Endothelial cell (in vitro differentiated cells): Measurements from ENCODE around the gene CBLL1. TPM values are rescaled to one million over a fixed set of nuclear protein-coding genes. Genes with fewer than 3 reads are reported as not detected.

ENCODE experiments used
- DNase-seq: peaks from one replicate; pipeline ENCODE4 v3.0.0; 2021; ENCODE audit warnings: low spot score
- H3K27ac Mint-ChIP-seq: one replicate; pipeline ENCODE4 v1.8.0; 2021; ENCODE audit warnings: mixed read lengths, inconsistent platforms; ENCODE audit not compliant: unreplicated experiment
- H3K27me3 Mint-ChIP-seq: one replicate; pipeline ENCODE4 v1.8.0; 2021; ENCODE audit warnings: mild to moderate bottlenecking, moderate library complexity, mixed read lengths, inconsistent platforms; ENCODE audit not compliant: unreplicated experiment
- H3K36me3 Mint-ChIP-seq: one replicate; pipeline ENCODE4 v1.8.0; 2021; ENCODE audit warnings: mild to moderate bottlenecking, low read depth, mixed read lengths, inconsistent platforms; ENCODE audit not compliant: unreplicated experiment
- H3K4me1 Mint-ChIP-seq: one replicate; pipeline ENCODE4 v1.8.0; 2021; ENCODE audit warnings: mild to moderate bottlenecking, mixed read lengths, inconsistent platforms; ENCODE audit not compliant: unreplicated experiment
- H3K4me3 Mint-ChIP-seq: one replicate; pipeline ENCODE4 v1.8.0; 2021; ENCODE audit warnings: mild to moderate bottlenecking, mixed read lengths, inconsistent platforms; ENCODE audit not compliant: unreplicated experiment
- H3K9me3 Mint-ChIP-seq: one replicate; pipeline ENCODE4 v1.8.0; 2021; ENCODE audit warnings: mixed read lengths, inconsistent platforms; ENCODE audit not compliant: unreplicated experiment
- CTCF ChIP-seq: fragments of 200-600 bp; sonication (generic); IDR thresholded peaks from one replicate; pipeline ENCODE4 v1.5.0; 2021; ENCODE audit warnings: antibody characterized with exemption; ENCODE audit not compliant: unreplicated experiment
- total RNA-seq: library from RNA; stranded (reverse); fragmentation: NEBNext Ultra II Directional; extraction: Animal tissue kit (Norgen Biotek cat#: 25700); gene quantifications from one replicate; pipeline ENCODE4 v1.2.1, GENCODE V29; 2021; ENCODE audit not compliant: unreplicated experiment

Gene CBLL1
- total RNA-seq, 1 donor from 2014 or later: 37.4 TPM

GRCh38 chr7:107721286-107721685 is 22.7 kb upstream of the CBLL1 start:
- Mint-ChIP-seq H3K4me1 (peaks cover 6% of the 10 kb centered on the region), H3K9me3 (no peaks in the 10 kb centered on the region), H3K27me3 (peaks cover 2% of the 10 kb centered on the region), H3K27ac (no peak overlapping the region), H3K36me3 (no peaks in the 10 kb centered on the region), H3K4me3 (no peak overlapping the region)
- TF ChIP-seq CTCF: no peak
- DNase-seq: no peak

- Mint-ChIP-seq H3K4me1 (peaks cover 6% of the 10 kb centered on the region), H3K27me3 (peaks cover 4% of the 10 kb centered on the region), H3K9me3 (no peaks in the 10 kb centered on the region), H3K27ac (no peak overlapping the region), H3K4me3 (no peak overlapping the region), H3K36me3 (peaks cover 3% of the 10 kb centered on the region)
- TF ChIP-seq CTCF: no peak
- no peak for DNase-seq
Measured at GRCh38 chr7:107723255-107723654, 20.7 kb upstream of the CBLL1 start.

- Mint-ChIP-seq H3K4me3 (no peak overlapping the region), H3K27ac (no peak overlapping the region), H3K9me3 (no peaks in the 10 kb centered on the region), H3K36me3 (peaks cover 3% of the 10 kb centered on the region), H3K4me1 (peaks cover 6% of the 10 kb centered on the region), H3K27me3 (peaks cover 4% of the 10 kb centered on the region)
- TF ChIP-seq CTCF: peak; percentile 87
- DNase-seq: peak; percentile 34
Measured at GRCh38 chr7:107725138-107725740, 18.7 kb upstream of the CBLL1 start.

GRCh38 chr7:107726356-107727130 is 17.4 kb upstream of the CBLL1 start:
- H3K27me3 Mint-ChIP-seq: peaks cover 4% of the 10 kb centered on the region
- peaks cover 3% of the 10 kb centered on the region for H3K36me3 Mint-ChIP-seq
- no peak overlapping the region for H3K27ac Mint-ChIP-seq
- H3K9me3 Mint-ChIP-seq: no peaks in the 10 kb centered on the region
- H3K4me1 Mint-ChIP-seq: peaks cover 6% of the 10 kb centered on the region
- no peak for TF ChIP-seq CTCF
- DNase-seq: no peak
- peak overlapping the region; percentile 12 for H3K4me3 Mint-ChIP-seq

- Mint-ChIP-seq H3K36me3 (peaks cover 3% of the 10 kb centered on the region), H3K9me3 (peaks cover 5% of the 10 kb centered on the region), H3K4me1 (peaks cover 3% of the 10 kb centered on the region), H3K4me3 (no peak overlapping the region), H3K27me3 (peaks cover 2% of the 10 kb centered on the region), H3K27ac (no peak overlapping the region)
- TF ChIP-seq CTCF: no peak
- no peak for DNase-seq
Measured at GRCh38 chr7:107728276-107728675, 15.7 kb upstream of the CBLL1 start.
